ENCODE results near the gene MEIKIN. TPM values are rescaled to one million over a fixed set of nuclear protein-coding genes. Genes with fewer than 3 reads are reported as not detected.

MEIKIN gene
- total and polyA plus RNA-seq, 4 experiments from 2014 or later: 3.6 to 6.2 TPM; not detected in 2

DNA sequence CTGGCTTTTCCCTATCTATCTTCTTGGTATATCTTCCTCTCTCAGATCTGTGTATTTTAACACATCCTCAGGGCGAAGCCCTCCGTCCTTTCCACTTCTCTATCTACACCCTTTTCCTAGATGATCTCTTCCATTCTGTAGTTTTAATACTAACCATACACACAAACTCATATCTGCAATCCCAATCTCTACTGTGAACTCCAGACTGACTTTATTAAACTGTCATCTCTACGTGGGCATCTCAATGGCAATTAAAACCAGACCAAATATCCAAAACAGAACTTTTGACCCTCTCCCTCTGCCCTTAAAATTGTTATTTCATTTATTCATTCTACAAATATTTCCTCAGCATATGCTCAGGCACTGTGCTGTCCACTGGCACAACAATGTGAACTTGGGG is 155.7 kb downstream of the MEIKIN start:
- peaks cover 0 to 2% (median 0%) of the 10 kb centered on the region in 8 donors for H3K9me3 Mint-ChIP-seq

GRCh38 chr5:131787736-131788135 is 157.7 kb downstream of the MEIKIN start:
- Histone ChIP-seq H3K27ac (ENCODE audit: low read depth, low read length) (no peak overlapping the region), H3K27me3 (ENCODE audit: insufficient read depth, low read length) (no peaks in the 10 kb centered on the region), H3K36me3 (ENCODE audit: insufficient read depth, low read length) (no peaks in the 10 kb centered on the region), H3K4me1 (ENCODE audit: insufficient read depth, low read length) (peaks cover 26% of the 10 kb centered on the region), H3K4me3 (ENCODE audit: low read length in 2 of 2) (no peak overlapping the region), H3K9me3 (ENCODE audit: control insufficient read depth in 1 of 2, low read length in 2 of 2) (no peaks in the 10 kb centered on the region)
- H3K27me3 Mint-ChIP-seq: no peaks in the 10 kb centered on the region
- CTCF ChIA-PET (ENCODE audit: partially characterized antibody): no interaction called here
- DNase-seq: no peak
- intact Hi-C loops (cut with micrococcal nuclease): no loop called here
- H3K27ac Mint-ChIP-seq: peak overlapping the region in 1 of 7 donors; percentile 24
- POLR2A ChIA-PET (ENCODE audit: partially characterized antibody): interaction anchor here (2.0 kb wide), 1 partner anchor 9 kb away, joined by 9 read pairs; the partner anchor contains the start of gene FNIP1
- H3K4me3 Mint-ChIP-seq: peak overlapping the region in 1 of 8 donors; percentile 12
- H3K9me3 Mint-ChIP-seq: peaks cover 0 to 2% (median 0%) of the 10 kb centered on the region in 8 donors
- H3K4me1 Mint-ChIP-seq: peaks cover 31 to 59% (median 45%) of the 10 kb centered on the region in 4 donors
- no peaks in the 10 kb centered on the region for H3K36me3 Mint-ChIP-seq

More for the DNA sequence above, 155.7 kb downstream of the MEIKIN start:
- Histone ChIP-seq H3K36me3 (ENCODE audit: insufficient read depth, low read length) (no peaks in the 10 kb centered on the region), H3K27me3 (ENCODE audit: insufficient read depth, low read length) (no peaks in the 10 kb centered on the region), H3K4me3 (ENCODE audit: low read length in 2 of 2) (no peak overlapping the region), H3K4me1 (ENCODE audit: insufficient read depth, low read length) (peaks cover 43% of the 10 kb centered on the region), H3K9me3 (ENCODE audit: control insufficient read depth in 1 of 2, low read length in 2 of 2) (no peaks in the 10 kb centered on the region), H3K27ac (ENCODE audit: low read depth, low read length) (no peak overlapping the region)
- ChIA-PET CTCF (ENCODE audit: partially characterized antibody) (no interaction called here), POLR2A (ENCODE audit: partially characterized antibody) (no interaction called here)
- peaks cover 0 to 3% of the 10 kb centered on the region in 2 donors for H3K36me3 Mint-ChIP-seq
- intact Hi-C loops (cut with micrococcal nuclease): loop anchor here (10.0 kb wide), 1 partner anchor 525 kb away; the partner anchor contains the start of gene CDC42SE2
- no peaks in the 10 kb centered on the region for H3K27me3 Mint-ChIP-seq
- no peak overlapping the region for H3K27ac Mint-ChIP-seq
- H3K4me1 Mint-ChIP-seq: peaks cover 35 to 60% (median 46%) of the 10 kb centered on the region in 4 donors
- H3K4me3 Mint-ChIP-seq: no peak overlapping the region
- no peak for DNase-seq

GRCh38 chr5:131786900-131787692 is 158.4 kb downstream of the MEIKIN start:
- no peaks in the 10 kb centered on the region for H3K36me3 ChIP-seq (ENCODE audit: insufficient read depth, low read length)
- H3K9me3 Mint-ChIP-seq: peaks cover 0 to 2% (median 0%) of the 10 kb centered on the region in 8 donors
- no peak overlapping the region for H3K4me3 Mint-ChIP-seq
- no peaks in the 10 kb centered on the region for H3K27me3 ChIP-seq (ENCODE audit: insufficient read depth, low read length)
- no peak overlapping the region for H3K4me3 ChIP-seq (ENCODE audit: low read length in 2 of 2)
- H3K4me1 ChIP-seq (ENCODE audit: insufficient read depth, low read length): peaks cover 22% of the 10 kb centered on the region
- H3K9me3 ChIP-seq (ENCODE audit: control insufficient read depth in 1 of 2, low read length in 2 of 2): no peaks in the 10 kb centered on the region
- H3K27ac Mint-ChIP-seq: peak overlapping the region in 1 of 7 donors; percentile 14
- peaks cover 0 to 5% of the 10 kb centered on the region in 2 donors for H3K36me3 Mint-ChIP-seq
- no peak for DNase-seq
- POLR2A ChIA-PET (ENCODE audit: partially characterized antibody): interaction anchor here (2.0 kb wide), 1 partner anchor 10 kb away, joined by 9 read pairs; the partner anchor contains the start of gene FNIP1
- H3K27me3 Mint-ChIP-seq: no peaks in the 10 kb centered on the region
- no peak overlapping the region for H3K27ac ChIP-seq (ENCODE audit: low read depth, low read length)
- CTCF ChIA-PET (ENCODE audit: partially characterized antibody): interaction anchor here (1.1 to 1.8 kb wide), 2 partner anchors 10 to 220 kb away, joined by 3 read pairs; no protein-coding TSS in a partner anchor
- intact Hi-C loops (cut with micrococcal nuclease): no loop called here
- H3K4me1 Mint-ChIP-seq: peaks cover 32 to 65% (median 46%) of the 10 kb centered on the region in 4 donors

DNA sequence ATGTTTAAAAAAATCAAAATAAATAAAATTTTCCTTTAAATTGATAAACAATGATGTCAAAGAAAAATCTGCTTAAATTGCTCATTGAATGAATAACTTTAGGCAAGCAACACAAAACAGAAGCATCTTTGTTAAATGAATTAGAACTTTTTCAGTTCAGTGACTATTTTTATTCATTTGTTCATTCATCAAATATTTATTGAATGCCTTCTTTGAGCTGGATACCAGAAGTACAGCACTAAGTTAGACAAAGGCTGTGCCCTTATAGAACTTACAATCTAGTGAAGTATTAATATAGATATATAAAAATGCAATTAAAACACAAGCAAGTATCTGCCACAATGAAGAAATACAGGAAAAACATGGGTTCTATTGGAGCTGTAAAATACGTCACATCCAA is 159.4 kb downstream of the MEIKIN start:
- CTCF ChIA-PET (ENCODE audit: partially characterized antibody): interaction anchor here (1.8 kb wide), 1 partner anchor 221 kb away, joined by 3 read pairs; no protein-coding TSS in a partner anchor
- no peak overlapping the region for H3K27ac Mint-ChIP-seq
- DNase-seq: no peak

GRCh38 chr5:131783874-131784273 is 161.6 kb downstream of the MEIKIN start:
- peaks cover 26 to 58% (median 41%) of the 10 kb centered on the region in 4 donors for H3K4me1 Mint-ChIP-seq
- DNase-seq: no peak
- no peaks in the 10 kb centered on the region for H3K27me3 Mint-ChIP-seq
- H3K9me3 ChIP-seq (ENCODE audit: control insufficient read depth in 1 of 2, low read length in 2 of 2): no peaks in the 10 kb centered on the region
- H3K9me3 Mint-ChIP-seq: peaks cover 0 to 2% (median 0%) of the 10 kb centered on the region in 8 donors
- H3K4me1 ChIP-seq (ENCODE audit: insufficient read depth, low read length): peaks cover 13% of the 10 kb centered on the region
- ChIA-PET POLR2A (ENCODE audit: partially characterized antibody) (no interaction called here), CTCF (ENCODE audit: partially characterized antibody) (no interaction called here)
- H3K27me3 ChIP-seq (ENCODE audit: insufficient read depth, low read length): no peaks in the 10 kb centered on the region
- H3K36me3 ChIP-seq (ENCODE audit: insufficient read depth, low read length): no peaks in the 10 kb centered on the region
- H3K27ac Mint-ChIP-seq: peak overlapping the region in 1 of 7 donors; percentile 15
- H3K36me3 Mint-ChIP-seq: peaks cover 6 to 10% of the 10 kb centered on the region in 2 donors
- no peak overlapping the region for H3K4me3 ChIP-seq (ENCODE audit: low read length in 2 of 2)
- intact Hi-C loops (cut with micrococcal nuclease): no loop called here
- H3K4me3 Mint-ChIP-seq: no peak overlapping the region
- no peak overlapping the region for H3K27ac ChIP-seq (ENCODE audit: low read depth, low read length)

More for the DNA sequence above, 159.4 kb downstream of the MEIKIN start:
- peaks cover 0 to 2% (median 0%) of the 10 kb centered on the region in 8 donors for H3K9me3 Mint-ChIP-seq
- no peaks in the 10 kb centered on the region for H3K9me3 ChIP-seq (ENCODE audit: control insufficient read depth in 1 of 2, low read length in 2 of 2)
- H3K4me1 ChIP-seq (ENCODE audit: insufficient read depth, low read length): peaks cover 18% of the 10 kb centered on the region
- H3K27ac ChIP-seq (ENCODE audit: low read depth, low read length): no peak overlapping the region
- H3K27me3 ChIP-seq (ENCODE audit: insufficient read depth, low read length): no peaks in the 10 kb centered on the region
- no peak overlapping the region for H3K4me3 Mint-ChIP-seq
- H3K4me3 ChIP-seq (ENCODE audit: low read length in 2 of 2): no peak overlapping the region
- H3K36me3 ChIP-seq (ENCODE audit: insufficient read depth, low read length): no peaks in the 10 kb centered on the region
- POLR2A ChIA-PET (ENCODE audit: partially characterized antibody): no interaction called here
- peaks cover 3 to 10% of the 10 kb centered on the region in 2 donors for H3K36me3 Mint-ChIP-seq
- peaks cover 33 to 67% (median 45%) of the 10 kb centered on the region in 4 donors for H3K4me1 Mint-ChIP-seq
- H3K27me3 Mint-ChIP-seq: no peaks in the 10 kb centered on the region
- intact Hi-C loops (cut with micrococcal nuclease): no loop called here

GRCh38 chr5:131783357-131783756 is 162.1 kb downstream of the MEIKIN start:
- Histone ChIP-seq H3K27me3 (ENCODE audit: insufficient read depth, low read length) (no peaks in the 10 kb centered on the region), H3K36me3 (ENCODE audit: insufficient read depth, low read length) (no peaks in the 10 kb centered on the region), H3K4me3 (ENCODE audit: low read length in 2 of 2) (no peak overlapping the region), H3K27ac (ENCODE audit: low read depth, low read length) (no peak overlapping the region), H3K9me3 (ENCODE audit: control insufficient read depth in 1 of 2, low read length in 2 of 2) (no peaks in the 10 kb centered on the region), H3K4me1 (ENCODE audit: insufficient read depth, low read length) (peaks cover 13% of the 10 kb centered on the region)
- peak overlapping the region in 1 of 7 donors; percentile 37 for H3K27ac Mint-ChIP-seq
- no peak for DNase-seq
- H3K4me1 Mint-ChIP-seq: peaks cover 24 to 56% (median 41%) of the 10 kb centered on the region in 4 donors
- no peaks in the 10 kb centered on the region for H3K27me3 Mint-ChIP-seq
- CTCF ChIA-PET (ENCODE audit: partially characterized antibody): interaction anchor here (1.2 kb wide), 1 partner anchor 11 kb away, joined by 3 read pairs; no protein-coding TSS in a partner anchor
- H3K36me3 Mint-ChIP-seq: peaks cover 6 to 10% of the 10 kb centered on the region in 2 donors
- no peak overlapping the region for H3K4me3 Mint-ChIP-seq
- intact Hi-C loops (cut with micrococcal nuclease): no loop called here
- peaks cover 0 to 2% (median 0%) of the 10 kb centered on the region in 8 donors for H3K9me3 Mint-ChIP-seq
- POLR2A ChIA-PET (ENCODE audit: partially characterized antibody): no interaction called here

- H3K36me3 ChIP-seq (ENCODE audit: insufficient read depth, low read length): no peaks in the 10 kb centered on the region
- Mint-ChIP-seq H3K36me3 (peaks cover 6 to 10% of the 10 kb centered on the region in 2 donors), H3K4me3 (no peak overlapping the region), H3K27me3 (no peaks in the 10 kb centered on the region), H3K4me1 (peaks cover 23 to 56% (median 41%) of the 10 kb centered on the region in 4 donors), H3K27ac (no peak overlapping the region), H3K9me3 (peaks cover 0 to 2% (median 0%) of the 10 kb centered on the region in 8 donors)
- no peaks in the 10 kb centered on the region for H3K9me3 ChIP-seq (ENCODE audit: control insufficient read depth in 1 of 2, low read length in 2 of 2)
- POLR2A ChIA-PET (ENCODE audit: partially characterized antibody): no interaction called here
- no peaks in the 10 kb centered on the region for H3K27me3 ChIP-seq (ENCODE audit: insufficient read depth, low read length)
- intact Hi-C loops (cut with micrococcal nuclease): no loop called here
- DNase-seq: no peak
- H3K4me3 ChIP-seq (ENCODE audit: low read length in 2 of 2): no peak overlapping the region
- H3K4me1 ChIP-seq (ENCODE audit: insufficient read depth, low read length): peaks cover 9% of the 10 kb centered on the region
- CTCF ChIA-PET (ENCODE audit: partially characterized antibody): interaction anchor here (1.2 kb wide), 1 partner anchor 10 kb away, joined by 3 read pairs; no protein-coding TSS in a partner anchor
- no peak overlapping the region for H3K27ac ChIP-seq (ENCODE audit: low read depth, low read length)
These were observed 162.7 kb downstream of the MEIKIN start for GRCh38 chr5:131782717-131783116.

All from CD4-positive, alpha-beta memory T cell (primary cell).